ENCODE results near the gene CHN2. TPM values are rescaled to one million over a fixed set of nuclear protein-coding genes. Genes with fewer than 3 reads are reported as not detected.

The CHN2 gene
- total and polyA plus RNA-seq, 8 donors: 2.8 to 8.9 (median 4.3) TPM

DNA sequence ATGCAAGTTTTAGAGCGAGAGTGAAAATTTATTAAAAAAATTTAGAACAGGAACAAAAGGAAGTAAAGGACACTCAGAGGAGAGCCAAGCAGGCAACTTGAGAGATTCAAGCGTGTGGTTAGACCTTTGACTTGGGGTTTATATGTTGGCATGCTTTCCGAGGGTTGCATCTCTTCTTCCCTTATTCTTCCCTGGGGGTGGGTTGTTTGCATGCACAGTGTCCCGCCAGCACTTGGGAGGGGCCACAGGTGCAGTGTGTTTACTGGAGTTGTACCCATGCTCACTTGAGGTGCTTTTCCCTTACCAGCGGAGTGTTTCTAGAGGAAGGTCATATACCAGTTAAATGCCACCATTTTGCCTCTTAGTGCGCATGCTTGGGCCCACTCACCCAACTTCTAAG is 96.3 kb downstream of the CHN2 start:
- Histone ChIP-seq H3K4me1 (no peaks in the 10 kb centered on the region), H3K4me3 (no peak overlapping the region), H3K9me3 (no peaks in the 10 kb centered on the region), H3K36me3 (no peaks in the 10 kb centered on the region), H3K27me3 (peaks cover 0 to 3% of the 10 kb centered on the region in 2 donors), H3K27ac (no peak overlapping the region)
- no peak for ATAC-seq
- DNase-seq: no peak
- intact Hi-C loops (cut with DNase I): no loop called here
- TF ChIP-seq, protein P1, sequence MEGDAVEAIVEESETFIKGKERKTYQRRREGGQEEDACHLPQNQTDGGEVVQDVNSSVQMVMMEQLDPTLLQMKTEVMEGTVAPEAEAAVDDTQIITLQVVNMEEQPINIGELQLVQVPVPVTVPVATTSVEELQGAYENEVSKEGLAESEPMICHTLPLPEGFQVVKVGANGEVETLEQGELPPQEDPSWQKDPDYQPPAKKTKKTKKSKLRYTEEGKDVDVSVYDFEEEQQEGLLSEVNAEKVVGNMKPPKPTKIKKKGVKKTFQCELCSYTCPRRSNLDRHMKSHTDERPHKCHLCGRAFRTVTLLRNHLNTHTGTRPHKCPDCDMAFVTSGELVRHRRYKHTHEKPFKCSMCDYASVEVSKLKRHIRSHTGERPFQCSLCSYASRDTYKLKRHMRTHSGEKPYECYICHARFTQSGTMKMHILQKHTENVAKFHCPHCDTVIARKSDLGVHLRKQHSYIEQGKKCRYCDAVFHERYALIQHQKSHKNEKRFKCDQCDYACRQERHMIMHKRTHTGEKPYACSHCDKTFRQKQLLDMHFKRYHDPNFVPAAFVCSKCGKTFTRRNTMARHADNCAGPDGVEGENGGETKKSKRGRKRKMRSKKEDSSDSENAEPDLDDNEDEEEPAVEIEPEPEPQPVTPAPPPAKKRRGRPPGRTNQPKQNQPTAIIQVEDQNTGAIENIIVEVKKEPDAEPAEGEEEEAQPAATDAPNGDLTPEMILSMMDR (IDR thresholded peaks at IDR 0.05): no peak

DNA sequence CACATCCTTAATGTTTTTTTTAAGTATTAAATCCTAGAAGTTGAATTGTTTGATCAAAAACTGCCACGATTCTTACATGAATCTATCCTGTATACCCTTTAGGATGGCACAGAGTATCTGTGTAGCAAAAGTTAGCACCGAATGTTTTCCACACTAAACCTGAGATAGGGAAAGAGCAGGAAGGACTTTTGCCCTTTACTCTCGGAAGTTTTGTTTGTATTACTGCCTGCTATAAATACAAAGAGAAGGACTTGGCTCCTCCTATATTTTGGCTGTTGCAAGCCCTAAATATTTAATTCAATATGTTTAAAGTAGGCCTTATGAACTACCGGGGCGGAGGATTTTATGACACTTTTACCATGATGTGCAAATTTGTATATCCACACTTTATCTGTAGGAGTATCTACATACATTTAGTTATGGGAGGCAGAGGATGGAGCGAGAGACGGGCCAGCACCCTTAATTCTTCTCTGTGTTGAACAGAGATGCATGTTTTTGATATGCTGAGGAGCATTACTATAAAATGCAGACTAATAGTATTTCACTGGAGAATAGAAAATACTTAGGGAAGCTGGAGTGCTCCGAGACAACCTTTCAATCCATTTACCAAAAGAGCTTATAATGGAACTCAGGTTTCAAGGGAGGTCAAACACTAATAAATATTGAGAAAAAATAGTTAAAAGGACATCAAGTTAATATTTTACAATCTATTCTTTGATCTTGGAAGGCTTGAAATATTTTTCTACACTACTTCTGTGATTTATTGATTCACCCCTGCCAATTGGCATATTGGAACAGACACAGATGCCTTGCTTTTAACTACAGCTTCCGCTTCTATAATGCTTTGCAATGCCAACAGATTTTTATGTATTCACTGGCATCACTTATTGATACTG is 97.4 kb downstream of the CHN2 start:
- H3K4me1 ChIP-seq: no peaks in the 10 kb centered on the region
- intact Hi-C loops (cut with DNase I): no loop called here
- DNase-seq (no peak), ATAC-seq (no peak)
- no peak overlapping the region for H3K27ac ChIP-seq
- H3K4me3 ChIP-seq: no peak overlapping the region
- H3K36me3 ChIP-seq: no peaks in the 10 kb centered on the region
- no peaks in the 10 kb centered on the region for H3K9me3 ChIP-seq
- TF ChIP-seq, protein P1 (IDR thresholded peaks at IDR 0.05): no peak
- peaks cover 0 to 3% of the 10 kb centered on the region in 2 donors for H3K27me3 ChIP-seq

DNA sequence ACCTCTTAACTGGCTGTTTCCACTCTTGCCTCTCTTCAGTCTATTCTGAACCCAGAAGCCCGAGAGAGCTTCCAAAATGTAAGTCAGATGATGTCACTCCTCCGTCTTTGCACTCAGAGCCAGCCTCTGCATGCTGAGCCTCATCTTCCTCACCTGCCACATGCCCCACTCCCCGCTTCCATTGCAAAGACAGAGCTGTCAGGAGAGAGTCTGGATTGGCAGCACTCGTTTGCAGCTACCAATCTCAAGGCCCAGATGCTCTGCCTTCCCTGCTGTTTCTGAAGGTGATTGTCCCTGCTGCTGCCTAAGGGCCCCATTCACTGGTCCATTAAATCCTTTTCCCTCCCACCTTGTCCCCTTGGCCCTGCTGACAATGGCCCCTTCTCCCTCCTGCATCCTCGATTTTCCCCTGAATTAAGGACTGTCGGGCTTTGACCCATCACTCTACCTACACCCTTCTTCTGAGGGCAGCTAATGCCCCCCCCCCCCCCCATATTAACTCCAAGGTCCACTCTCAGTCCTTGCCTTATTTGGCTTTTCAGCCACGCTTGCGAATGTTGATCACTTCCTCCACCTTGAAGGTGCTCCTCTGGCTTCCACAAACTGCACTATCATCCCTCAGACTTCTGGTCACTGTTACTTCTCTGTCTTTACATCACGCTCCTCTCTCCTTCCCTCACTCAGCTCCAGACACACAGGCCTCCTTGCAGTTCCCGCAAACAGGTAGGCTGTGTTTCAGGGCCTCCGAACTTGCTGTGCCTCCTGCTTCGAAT is 98.5 kb downstream of the CHN2 start:
- intact Hi-C loops (cut with DNase I): no loop called here
- DNase-seq (no peak), ATAC-seq (no peak)
- Histone ChIP-seq H3K4me1 (no peaks in the 10 kb centered on the region), H3K36me3 (no peaks in the 10 kb centered on the region), H3K27ac (no peak overlapping the region), H3K4me3 (no peak overlapping the region), H3K9me3 (no peaks in the 10 kb centered on the region), H3K27me3 (peaks cover 0 to 3% of the 10 kb centered on the region in 2 donors)
- TF ChIP-seq, protein P1 (IDR thresholded peaks at IDR 0.05): no peak

DNA sequence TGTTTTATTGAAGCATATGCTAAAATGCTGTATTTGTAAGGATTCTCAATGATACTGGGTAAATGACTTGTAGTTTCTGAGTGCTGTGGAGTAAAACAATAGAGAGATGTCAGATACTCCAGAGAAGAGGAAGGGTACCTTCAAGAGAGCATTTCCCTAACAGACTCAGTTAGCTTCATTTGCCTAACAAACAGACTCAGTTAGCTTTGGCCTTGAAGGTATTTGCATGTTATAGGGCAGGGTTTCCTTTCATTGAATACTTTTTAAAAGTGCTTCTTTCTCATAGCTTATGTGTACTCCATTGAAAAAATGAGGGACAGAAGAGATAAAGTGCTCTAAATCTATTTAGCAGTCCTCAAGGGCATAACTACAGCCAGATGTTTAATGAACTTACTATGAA is 101.8 kb downstream of the CHN2 start:
- Histone ChIP-seq H3K36me3 (no peaks in the 10 kb centered on the region), H3K9me3 (no peaks in the 10 kb centered on the region), H3K27me3 (no peaks in the 10 kb centered on the region), H3K27ac (no peak overlapping the region), H3K4me1 (no peaks in the 10 kb centered on the region), H3K4me3 (no peak overlapping the region)
- intact Hi-C loops (cut with DNase I): no loop called here
- DNase-seq (no peak), ATAC-seq (no peak)
- TF ChIP-seq, protein P1 (IDR thresholded peaks at IDR 0.05): no peak
